Stimulated activated CD8-positive, alpha-beta memory T cell treated with anti-CD3 and anti-CD28 coated beads, Interleukin-15, amount 100 ng/mL, for 1 hour (primary cell): ENCODE data around the gene RBM39.
"Not testable (repeated sequence)": the region's sequence is repeated elsewhere in the genome, so short reads cannot be mapped to it uniquely, and the experiment has no call there.

Source experiments
- DNase-seq: peaks from one replicate; pipeline ENCODE4 v3.0.0-alpha.2; 2020; ENCODE audit warnings: low read depth

The RBM39 gene

GRCh38 chr20:35741892-35742740 lies at the start of gene RBM39:
RBM39 (minus strand) TSS chr20:35742260; CDS start chr20:35740874, 1,386 bp downstream.
- peak; percentile 98 for DNase-seq

GRCh38 chr20:35791821-35792220 lies 49.8 kb upstream of the RBM39 start:
- no peak for DNase-seq

- no peak for DNase-seq
Measured at GRCh38 chr20:35791097-35791496, 49.0 kb upstream of the RBM39 start.

- DNase-seq: no peak
Measured at GRCh38 chr20:35788796-35789195, 46.7 kb upstream of the RBM39 start.

GRCh38 chr20:35785541-35785940 lies 43.5 kb upstream of the RBM39 start:
- not testable (repeated sequence) for DNase-seq

- not testable (repeated sequence) for DNase-seq
Measured at GRCh38 chr20:35783811-35784210, 41.8 kb upstream of the RBM39 start.

GRCh38 chr20:35776513-35777101 lies 34.5 kb upstream of the RBM39 start:
- DNase-seq: no peak

- no peak for DNase-seq
Measured at GRCh38 chr20:35774391-35774790, 32.3 kb upstream of the RBM39 start.

- DNase-seq: no peak
Measured at GRCh38 chr20:35773154-35773751, 31.2 kb upstream of the RBM39 start.

- DNase-seq: no peak
Measured at GRCh38 chr20:35772563-35773058, 30.6 kb upstream of the RBM39 start.

GRCh38 chr20:35771689-35772562 lies 29.9 kb upstream of the RBM39 start, which contains the start of gene PHF20:
PHF20 (plus strand) TSS chr20:35772015; CDS start chr20:35801523, 29,508 bp downstream.
- peak; percentile 100 for DNase-seq

GRCh38 chr20:35771367-35771688 lies 29.3 kb upstream of the RBM39 start:
- no peak for DNase-seq

- DNase-seq: no peak
Measured at GRCh38 chr20:35768731-35769664, 26.9 kb upstream of the RBM39 start.

- DNase-seq: peak; percentile 38
Measured at GRCh38 chr20:35767683-35768481, 25.8 kb upstream of the RBM39 start.

GRCh38 chr20:35766843-35767242 lies 24.8 kb upstream of the RBM39 start:
- no peak for DNase-seq

- DNase-seq: not testable (repeated sequence)
Measured at GRCh38 chr20:35764936-35765335, 22.9 kb upstream of the RBM39 start.

- DNase-seq: no peak
Measured at GRCh38 chr20:35762461-35762860, 20.4 kb upstream of the RBM39 start.

- DNase-seq: not testable (repeated sequence)
Measured at GRCh38 chr20:35761548-35761947, 19.5 kb upstream of the RBM39 start.

GRCh38 chr20:35757098-35757705 lies 15.1 kb upstream of the RBM39 start:
- no peak for DNase-seq
